HG03060 (cell line): ENCODE measurements around the gene SMC3.

Source experiments
- ATAC-seq: cut with Tn5 transposase; IDR thresholded peaks from one replicate; pipeline ENCODE4 v1.9.1; 2021; ENCODE audit warnings: low read depth, moderate number of reproducible peaks; ENCODE audit not compliant: unreplicated experiment

The SMC3 gene

GRCh38 chr10:110544958-110545537, 22.4 kb upstream of the SMC3 start:
- ATAC-seq = no peak

GRCh38 chr10:110546077-110546476, 21.4 kb upstream of the SMC3 start:
- ATAC-seq = no peak

- ATAC-seq = no peak
Measured at GRCh38 chr10:110546499-110547110, 20.9 kb upstream of the SMC3 start.

GRCh38 chr10:110547139-110547761, 20.2 kb upstream of the SMC3 start:
- ATAC-seq = no peak

GRCh38 chr10:110548002-110548401, 19.5 kb upstream of the SMC3 start:
- ATAC-seq = no peak

GRCh38 chr10:110549211-110549610, 18.3 kb upstream of the SMC3 start:
- no peak for ATAC-seq

GRCh38 chr10:110553905-110554304, 13.6 kb upstream of the SMC3 start:
- ATAC-seq = no peak

GRCh38 chr10:110556296-110556695, 11.2 kb upstream of the SMC3 start:
- ATAC-seq = no peak

- no peak for ATAC-seq
Measured at GRCh38 chr10:110556969-110557601, 10.4 kb upstream of the SMC3 start.

GRCh38 chr10:110558041-110558440, 9.5 kb upstream of the SMC3 start:
- no peak for ATAC-seq

- no peak for ATAC-seq
Measured at GRCh38 chr10:110560012-110560411, 7.5 kb upstream of the SMC3 start.

- no peak for ATAC-seq
Measured at GRCh38 chr10:110561292-110561691, 6.2 kb upstream of the SMC3 start.

GRCh38 chr10:110562348-110562747, 5.1 kb upstream of the SMC3 start:
- no peak for ATAC-seq

- ATAC-seq = no peak
Measured at GRCh38 chr10:110563132-110563531, 4.4 kb upstream of the SMC3 start.

GRCh38 chr10:110566472-110567200, 859 bp upstream of the SMC3 start:
- ATAC-seq = no peak

- peak; percentile 18 for ATAC-seq
Measured at GRCh38 chr10:110568055-110568735, 700 bp downstream of the SMC3 start.

GRCh38 chr10:110569122-110569521, 1.6 kb downstream of the SMC3 start:
- no peak for ATAC-seq

GRCh38 chr10:110569736-110570135, 2.2 kb downstream of the SMC3 start:
- no peak for ATAC-seq

- no peak for ATAC-seq
Measured at GRCh38 chr10:110571093-110571743, 3.7 kb downstream of the SMC3 start.

GRCh38 chr10:110572862-110573261, 5.4 kb downstream of the SMC3 start:
- ATAC-seq = no peak
